NB4 (cell line): ENCODE results near the gene XYLT1.
"Not testable (repeated sequence)": the region's sequence is repeated elsewhere in the genome, so short reads cannot be mapped to it uniquely, and the experiment has no call there.

ENCODE experiments used
- DNase-seq: peaks from one replicate; pipeline ENCODE4 v3.0.0; 2010; ENCODE audit warnings: low read depth
- H3K4me3 ChIP-seq: one replicate; pipeline ENCODE4 v1.5.1; 2011; ENCODE audit warnings: mild to moderate bottlenecking, low read depth, low read length, moderate library complexity
- MYC ChIP-seq: IDR thresholded peaks from 2 replicates; pipeline ENCODE4 v1.6.1; 2011; ENCODE audit warnings: low read depth, low read length
- POLR2A ChIP-seq: IDR thresholded peaks from 2 replicates; pipeline ENCODE4 v1.6.1; 2011; ENCODE audit warnings: mild to moderate bottlenecking; ENCODE audit not compliant: insufficient read length; ENCODE audit errors: extremely low read depth
- TF ChIP-seq, protein P1 (sequence below): IDR thresholded peaks from one replicate; pipeline ENCODE4 v1.5.1; 2012; ENCODE audit warnings: low read depth, low read length
- TF ChIP-seq, protein P2 (sequence below): IDR thresholded peaks from 2 replicates; pipeline ENCODE4 v1.6.1; 2011; ENCODE audit warnings: low read depth, low read length

Gene XYLT1

DNA sequence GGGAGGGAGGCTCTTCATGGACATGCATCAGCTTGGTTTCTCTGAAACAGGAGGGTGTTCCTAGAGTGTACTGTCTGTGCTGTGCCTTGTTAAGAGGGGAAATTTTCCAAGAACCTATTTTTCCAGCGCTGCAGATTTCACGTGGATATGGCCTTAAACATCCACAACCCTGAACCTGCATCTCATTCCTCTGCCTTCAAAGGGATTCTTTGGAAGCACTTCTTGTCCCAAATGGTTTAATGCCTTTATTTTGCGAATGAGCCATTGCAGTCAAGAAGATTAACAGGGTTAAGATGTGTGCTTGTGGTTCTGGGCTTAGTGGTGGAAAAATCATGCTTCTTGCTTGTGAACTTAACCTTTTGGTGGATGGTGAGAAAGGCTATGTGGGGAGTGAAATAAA is 161.2 kb downstream of the XYLT1 start:
- H3K4me3 ChIP-seq, result no peak overlapping the region
- TF ChIP-seq MYC (no peak), POLR2A (no peak)
- TF ChIP-seq, protein P1, sequence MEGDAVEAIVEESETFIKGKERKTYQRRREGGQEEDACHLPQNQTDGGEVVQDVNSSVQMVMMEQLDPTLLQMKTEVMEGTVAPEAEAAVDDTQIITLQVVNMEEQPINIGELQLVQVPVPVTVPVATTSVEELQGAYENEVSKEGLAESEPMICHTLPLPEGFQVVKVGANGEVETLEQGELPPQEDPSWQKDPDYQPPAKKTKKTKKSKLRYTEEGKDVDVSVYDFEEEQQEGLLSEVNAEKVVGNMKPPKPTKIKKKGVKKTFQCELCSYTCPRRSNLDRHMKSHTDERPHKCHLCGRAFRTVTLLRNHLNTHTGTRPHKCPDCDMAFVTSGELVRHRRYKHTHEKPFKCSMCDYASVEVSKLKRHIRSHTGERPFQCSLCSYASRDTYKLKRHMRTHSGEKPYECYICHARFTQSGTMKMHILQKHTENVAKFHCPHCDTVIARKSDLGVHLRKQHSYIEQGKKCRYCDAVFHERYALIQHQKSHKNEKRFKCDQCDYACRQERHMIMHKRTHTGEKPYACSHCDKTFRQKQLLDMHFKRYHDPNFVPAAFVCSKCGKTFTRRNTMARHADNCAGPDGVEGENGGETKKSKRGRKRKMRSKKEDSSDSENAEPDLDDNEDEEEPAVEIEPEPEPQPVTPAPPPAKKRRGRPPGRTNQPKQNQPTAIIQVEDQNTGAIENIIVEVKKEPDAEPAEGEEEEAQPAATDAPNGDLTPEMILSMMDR, result no peak
- TF ChIP-seq, protein P2, sequence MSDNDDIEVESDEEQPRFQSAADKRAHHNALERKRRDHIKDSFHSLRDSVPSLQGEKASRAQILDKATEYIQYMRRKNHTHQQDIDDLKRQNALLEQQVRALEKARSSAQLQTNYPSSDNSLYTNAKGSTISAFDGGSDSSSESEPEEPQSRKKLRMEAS, result no peak
- no peak for DNase-seq

DNA sequence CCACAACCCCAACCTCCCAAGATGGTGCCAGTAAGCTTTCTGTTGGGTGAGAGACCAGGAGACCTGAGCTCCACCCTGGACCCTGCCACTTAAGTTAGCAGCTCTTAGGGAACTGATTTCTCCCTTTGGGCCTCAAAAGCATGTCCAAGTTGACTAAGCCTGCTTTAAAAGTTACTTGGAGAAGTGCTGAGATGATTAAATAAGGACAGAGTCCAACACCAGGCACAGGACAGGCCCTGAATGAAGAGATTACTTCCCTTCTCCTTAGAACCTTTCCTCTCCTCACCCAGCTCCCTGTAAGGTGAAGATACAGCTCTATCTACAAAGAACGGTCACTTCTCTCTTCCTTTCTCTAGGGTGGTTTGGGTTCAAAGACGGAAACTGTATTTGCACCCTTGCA is 162.6 kb downstream of the XYLT1 start:
- H3K4me3 ChIP-seq, result no peak overlapping the region
- no peak for DNase-seq
- TF ChIP-seq MYC (no peak), POLR2A (no peak)
- TF ChIP-seq, protein P1, result no peak
- TF ChIP-seq, protein P2, result no peak

DNA sequence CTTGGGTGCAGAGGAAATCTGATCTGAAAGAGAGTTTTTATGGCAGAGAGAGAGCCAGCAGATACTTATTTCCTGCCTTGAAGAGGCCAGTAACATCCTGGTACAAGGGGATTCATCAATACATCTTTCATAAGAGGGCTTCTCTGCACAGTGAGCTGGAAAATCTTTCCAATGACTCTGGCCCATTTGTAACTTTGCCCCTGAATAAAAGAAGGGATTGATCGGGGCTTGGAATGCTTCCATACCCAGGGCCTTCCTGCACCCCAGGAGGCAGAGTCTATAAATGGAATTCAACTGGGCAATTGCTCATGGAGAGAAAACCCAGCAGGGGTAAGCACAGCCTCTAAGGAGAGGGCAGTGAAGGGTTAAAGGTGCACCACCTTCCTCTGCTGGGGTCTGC is 163.3 kb downstream of the XYLT1 start:
- DNase-seq, result no peak
- no peak overlapping the region for H3K4me3 ChIP-seq
- TF ChIP-seq MYC (no peak), POLR2A (no peak)
- TF ChIP-seq, protein P1, result no peak
- TF ChIP-seq, protein P2, result no peak

DNA sequence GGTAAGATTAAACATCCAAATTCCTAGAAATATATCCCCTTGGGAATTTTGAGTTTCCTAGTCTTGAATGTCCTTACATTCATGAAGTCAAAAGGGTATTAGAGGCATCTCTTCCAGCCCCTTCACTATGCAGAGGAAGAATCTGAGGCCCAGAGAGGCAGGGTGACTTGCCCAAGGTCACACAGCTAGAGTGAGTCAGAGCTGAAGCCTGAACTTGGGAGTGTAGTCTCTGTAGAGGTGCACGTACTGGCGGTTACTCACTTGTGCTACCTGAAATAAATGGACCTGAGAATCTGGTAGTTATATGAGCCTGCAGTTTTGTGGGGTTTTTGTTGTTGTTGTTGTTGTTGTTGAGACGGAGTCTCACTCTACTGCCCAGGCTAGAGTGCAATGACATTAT is 164.0 kb downstream of the XYLT1 start:
- H3K4me3 ChIP-seq, result no peak overlapping the region
- no peak for DNase-seq
- TF ChIP-seq, protein P1, result no peak
- TF ChIP-seq, protein P2, result no peak
- TF ChIP-seq MYC (no peak), POLR2A (no peak)

DNA sequence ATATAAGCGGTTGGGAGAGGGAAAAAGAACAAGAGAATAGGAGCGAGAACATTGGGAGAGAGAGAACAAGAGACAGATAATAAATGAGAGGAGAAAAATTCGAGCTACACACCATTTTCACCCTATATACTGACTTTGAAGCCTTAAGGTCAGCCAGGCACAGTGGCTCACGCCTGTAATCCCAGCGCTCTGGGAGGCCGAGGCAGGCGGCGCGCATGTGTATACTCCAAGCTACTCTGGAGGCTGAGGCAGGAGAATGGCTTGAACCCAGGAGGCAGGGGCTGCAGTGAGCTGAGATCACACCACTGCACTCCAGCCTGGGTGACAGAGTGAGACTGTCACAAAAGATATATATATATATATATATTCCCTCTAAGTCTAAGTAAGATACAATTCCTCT is 164.5 kb downstream of the XYLT1 start:
- not testable (repeated sequence) for DNase-seq, H3K4me3 ChIP-seq

DNA sequence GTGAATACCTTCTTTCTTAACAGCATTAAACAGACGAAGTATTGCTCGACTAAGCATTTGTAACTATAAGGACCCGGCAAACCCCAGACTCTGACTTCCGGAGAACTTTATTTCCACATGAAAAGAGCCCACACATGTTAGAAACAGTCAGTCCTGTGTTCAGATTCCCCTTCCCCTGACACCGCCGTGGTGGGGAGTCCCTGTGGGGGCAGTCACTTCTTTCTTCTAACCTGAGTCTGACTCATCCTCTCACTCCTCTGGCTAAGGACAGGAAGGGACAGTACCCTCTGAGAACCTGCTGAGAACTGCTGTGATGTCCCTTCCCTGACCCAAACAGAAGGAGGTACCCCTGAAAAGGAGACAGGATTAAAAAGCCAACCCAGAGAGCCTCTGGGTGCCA is 165.1 kb downstream of the XYLT1 start:
- peak; percentile 61 for DNase-seq

More for the DNA sequence above, 165.1 kb downstream of the XYLT1 start:
- TF ChIP-seq, protein P2, result no peak
- TF ChIP-seq, protein P1, result no peak
- no peak overlapping the region for H3K4me3 ChIP-seq
